GM19395 (cell line): Measurements from ENCODE around the gene INPP5B.

Experiments
- ATAC-seq: cut with Tn5 transposase; IDR thresholded peaks from one replicate; pipeline ENCODE4 v1.9.1; 2021; ENCODE audit warnings: mild to moderate bottlenecking, moderate library complexity; ENCODE audit not compliant: unreplicated experiment

INPP5B gene

DNA sequence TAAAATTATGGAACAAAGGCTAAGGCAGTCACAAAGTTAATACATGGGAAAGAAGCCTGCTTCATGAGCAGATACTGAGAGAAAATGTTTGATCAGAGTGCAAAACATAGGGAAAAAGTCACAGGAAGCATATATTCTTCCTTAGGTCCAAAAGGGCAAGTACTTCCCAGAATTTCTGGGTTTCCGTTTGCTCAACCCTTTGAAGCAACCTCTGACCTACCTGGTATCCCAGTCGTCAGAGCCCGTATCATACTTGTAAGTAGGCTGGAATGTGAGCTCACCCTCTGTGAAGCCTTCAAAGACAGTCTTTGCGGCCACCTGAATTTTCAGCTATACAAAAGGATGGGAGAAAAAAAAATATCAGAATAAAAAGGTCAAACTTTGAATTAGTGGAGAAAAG lies 67.0 kb downstream of the INPP5B start:
- no peak for ATAC-seq

DNA sequence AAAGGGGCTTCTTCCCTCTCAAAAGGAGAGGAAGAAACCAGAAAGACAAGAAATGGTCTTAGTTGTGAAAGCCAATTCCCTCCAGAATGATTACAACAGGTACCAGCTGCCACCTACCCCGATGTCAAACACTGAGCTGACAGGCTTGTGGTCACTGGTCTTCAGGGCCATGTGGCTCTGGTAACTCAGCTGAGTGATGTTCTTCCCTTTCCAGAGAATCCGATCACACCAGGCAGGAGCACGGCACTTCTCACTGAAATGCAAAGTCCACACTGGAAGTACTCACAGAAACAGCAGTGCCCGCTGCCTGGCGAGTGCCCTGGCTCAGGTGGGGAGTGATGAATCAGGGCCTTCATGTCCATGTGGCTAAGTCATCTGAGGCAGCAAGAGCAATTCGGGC lies 68.8 kb downstream of the INPP5B start:
- ATAC-seq: no peak

DNA sequence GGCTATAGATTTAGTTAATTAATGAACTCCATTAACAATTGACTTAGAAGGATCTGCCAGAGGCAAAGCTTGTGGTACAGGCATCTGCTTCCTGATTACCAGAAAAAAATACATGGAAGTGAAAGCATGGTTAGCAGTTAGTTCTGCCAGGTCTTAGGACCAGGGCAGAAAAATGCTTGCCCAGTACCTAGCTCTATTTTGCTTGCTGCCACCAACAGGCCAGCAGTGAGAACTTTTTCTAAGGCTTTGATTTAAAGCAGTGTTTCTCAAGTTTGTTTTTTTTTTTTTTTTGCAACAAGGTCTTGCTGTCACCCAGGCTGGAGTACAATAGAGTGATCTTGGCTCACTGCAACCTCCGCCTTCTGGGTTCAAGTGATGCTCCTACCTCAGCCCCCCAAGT lies 71.0 kb downstream of the INPP5B start:
- ATAC-seq: no peak

DNA sequence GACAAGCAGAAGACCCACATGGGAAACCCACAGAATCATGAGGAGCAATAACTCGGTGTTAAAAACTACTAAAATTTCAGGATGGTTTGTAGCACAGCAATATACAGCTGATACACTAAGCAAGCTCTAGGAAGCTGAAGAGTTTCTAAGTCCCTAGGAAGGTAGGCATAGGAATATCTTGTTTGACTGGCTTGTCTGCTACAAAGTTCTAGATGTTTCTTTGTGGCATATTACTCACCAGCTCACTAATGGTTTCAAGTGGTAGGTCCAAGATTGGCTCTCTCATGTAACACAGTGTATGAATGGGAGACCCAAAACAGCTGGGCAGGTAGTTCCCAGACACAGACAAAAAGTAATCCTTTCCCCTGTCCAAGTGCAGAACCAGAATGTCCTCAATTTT lies 74.2 kb downstream of the INPP5B start:
- ATAC-seq: no peak

DNA sequence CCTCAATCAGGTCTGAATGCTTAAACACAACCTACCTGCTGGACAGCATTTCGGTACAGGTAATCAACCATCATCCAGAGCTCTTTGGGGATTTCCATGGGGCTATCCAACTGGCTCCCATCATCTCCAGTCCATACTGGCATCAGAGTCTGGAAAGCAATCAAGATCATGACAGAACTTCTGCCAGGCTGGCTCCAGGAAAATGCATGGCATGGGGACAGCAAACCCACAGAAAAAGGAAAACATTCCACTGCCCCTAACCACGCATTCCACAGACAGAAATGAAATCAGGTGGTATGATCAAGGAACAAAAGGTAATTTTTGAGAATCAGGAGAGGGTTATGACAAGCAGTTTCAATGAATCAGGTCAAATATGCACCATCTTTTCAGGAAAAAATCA lies 78.4 kb downstream of the INPP5B start:
- ATAC-seq: no peak

DNA sequence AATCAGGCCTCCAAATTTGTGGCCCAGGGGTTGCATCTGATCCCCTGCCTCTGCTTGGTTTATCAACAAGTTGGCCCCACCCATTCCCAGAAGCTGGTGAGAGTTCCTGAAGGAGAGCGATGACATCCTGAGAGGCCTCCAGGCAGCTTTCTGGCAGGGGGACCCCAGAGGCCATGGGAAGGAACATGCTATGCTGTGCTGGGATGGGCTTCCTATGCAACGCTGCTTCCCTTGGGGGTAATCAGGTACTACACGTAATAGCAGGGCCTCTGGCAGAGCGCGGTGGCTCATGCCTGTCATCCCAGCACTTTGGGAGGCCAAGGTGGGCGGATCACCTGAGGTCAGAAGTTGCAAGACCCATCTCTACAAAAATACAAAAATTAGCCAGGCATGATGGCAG lies 79.1 kb downstream of the INPP5B start:
- no peak for ATAC-seq

DNA sequence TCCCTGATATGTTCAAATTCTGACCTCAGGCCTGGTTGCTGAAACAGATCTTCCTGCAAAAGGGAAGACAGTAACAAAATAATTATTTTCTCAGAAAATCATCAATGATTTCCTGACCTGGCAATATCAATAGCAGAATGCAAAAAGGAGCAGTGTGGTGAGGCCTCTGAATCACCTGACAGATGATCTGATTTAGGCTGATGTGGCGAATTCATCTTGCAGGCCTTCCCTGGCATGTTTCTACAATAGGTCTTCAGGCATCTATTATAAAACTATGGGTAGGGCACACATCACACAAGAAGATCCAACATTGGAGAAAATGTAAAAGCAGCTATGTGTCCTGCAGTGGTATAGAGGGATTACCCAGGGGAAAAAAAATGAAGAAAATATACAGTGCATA lies 80.4 kb downstream of the INPP5B start:
- ATAC-seq: no peak

DNA sequence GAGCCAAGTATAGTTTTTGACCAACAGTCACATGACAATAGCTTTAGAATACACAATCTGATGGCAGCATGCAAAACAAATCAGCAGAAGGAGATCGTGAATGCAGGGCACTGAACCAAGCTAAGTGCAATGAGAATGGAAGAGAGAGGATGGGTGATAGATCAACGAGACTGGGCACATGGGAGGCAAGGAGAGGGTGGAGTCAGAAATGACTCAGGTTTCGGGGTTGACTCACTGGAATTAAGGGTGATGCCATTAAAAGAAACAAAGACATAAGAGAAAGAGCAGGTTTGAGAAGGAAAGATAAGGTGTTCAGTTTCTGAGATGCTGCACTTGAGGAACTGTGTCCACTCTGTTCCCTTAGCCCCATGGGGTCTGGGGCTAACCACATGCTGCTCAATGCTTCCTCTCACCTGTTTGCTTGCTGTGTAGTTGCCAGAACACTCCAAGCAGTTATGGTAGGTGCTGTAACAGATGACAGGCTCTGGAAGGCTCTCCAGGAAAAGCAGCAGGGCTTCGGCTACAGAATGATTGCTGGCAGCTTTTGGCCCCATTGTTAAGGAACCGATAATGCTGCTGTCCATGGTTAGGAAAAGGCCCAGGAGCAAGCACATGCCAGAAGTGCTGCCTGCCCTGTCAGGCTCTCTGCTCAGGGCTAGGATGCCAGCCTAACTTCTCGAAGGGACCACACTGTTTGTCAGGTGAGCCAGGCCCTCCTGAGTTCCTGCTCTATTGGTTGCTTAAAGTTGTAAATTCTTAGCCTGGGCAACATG lies 81.3 kb downstream of the INPP5B start:
- ATAC-seq: no peak

DNA sequence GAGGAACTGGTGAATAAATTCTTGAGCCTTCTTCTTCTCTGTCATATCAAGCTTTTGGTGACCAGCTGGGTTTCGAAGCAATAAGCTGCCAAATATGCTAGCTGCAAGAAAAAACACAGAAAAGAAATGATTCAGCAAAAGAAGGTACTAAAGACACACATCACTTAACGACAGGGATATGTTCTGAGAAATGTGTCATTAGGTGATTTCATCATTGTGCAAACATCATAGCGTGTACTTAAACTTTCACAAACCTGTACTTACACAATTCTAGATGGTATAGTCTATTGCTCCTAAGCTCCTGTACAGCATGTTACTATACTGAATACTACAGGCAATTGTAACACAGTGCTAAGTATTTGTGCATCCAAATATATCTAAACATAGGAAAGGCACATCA lies 84.5 kb downstream of the INPP5B start:
- ATAC-seq: no peak

DNA sequence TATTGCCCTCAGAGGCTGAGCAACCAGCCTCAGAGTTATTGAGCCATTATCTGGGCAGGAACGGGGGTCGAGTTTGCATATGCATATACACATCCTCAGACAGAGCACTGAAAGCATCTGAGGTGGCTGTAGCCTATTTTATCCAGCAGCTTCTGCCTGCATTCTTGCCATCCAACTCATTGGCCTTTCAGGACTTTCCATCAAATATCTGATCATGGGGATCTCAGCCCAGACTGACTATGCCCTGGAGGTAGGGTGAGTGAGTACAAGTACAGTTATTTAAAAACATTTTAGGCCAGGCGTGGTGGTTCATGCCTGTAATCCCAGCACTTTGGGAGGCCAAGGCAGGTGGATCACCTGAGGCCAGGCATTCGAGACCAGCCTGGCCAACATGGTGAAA lies 85.7 kb downstream of the INPP5B start:
- ATAC-seq: no peak

DNA sequence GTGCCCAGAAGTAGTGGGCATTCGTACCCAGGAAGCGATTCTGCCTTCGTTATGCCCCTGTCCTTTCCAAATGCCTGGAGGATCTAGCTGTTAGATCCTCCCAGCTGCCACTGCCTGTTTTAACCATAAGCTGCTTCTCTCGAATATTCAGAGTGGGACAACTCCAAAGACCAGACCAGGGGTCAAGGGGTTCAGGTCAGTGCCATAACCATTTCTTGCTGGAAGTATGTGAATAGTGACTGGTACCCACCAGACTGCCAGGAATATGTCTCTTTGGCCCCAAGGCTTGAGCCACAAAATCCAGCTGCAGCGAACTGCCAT lies 86.5 kb downstream of the INPP5B start:
- ATAC-seq: no peak

DNA sequence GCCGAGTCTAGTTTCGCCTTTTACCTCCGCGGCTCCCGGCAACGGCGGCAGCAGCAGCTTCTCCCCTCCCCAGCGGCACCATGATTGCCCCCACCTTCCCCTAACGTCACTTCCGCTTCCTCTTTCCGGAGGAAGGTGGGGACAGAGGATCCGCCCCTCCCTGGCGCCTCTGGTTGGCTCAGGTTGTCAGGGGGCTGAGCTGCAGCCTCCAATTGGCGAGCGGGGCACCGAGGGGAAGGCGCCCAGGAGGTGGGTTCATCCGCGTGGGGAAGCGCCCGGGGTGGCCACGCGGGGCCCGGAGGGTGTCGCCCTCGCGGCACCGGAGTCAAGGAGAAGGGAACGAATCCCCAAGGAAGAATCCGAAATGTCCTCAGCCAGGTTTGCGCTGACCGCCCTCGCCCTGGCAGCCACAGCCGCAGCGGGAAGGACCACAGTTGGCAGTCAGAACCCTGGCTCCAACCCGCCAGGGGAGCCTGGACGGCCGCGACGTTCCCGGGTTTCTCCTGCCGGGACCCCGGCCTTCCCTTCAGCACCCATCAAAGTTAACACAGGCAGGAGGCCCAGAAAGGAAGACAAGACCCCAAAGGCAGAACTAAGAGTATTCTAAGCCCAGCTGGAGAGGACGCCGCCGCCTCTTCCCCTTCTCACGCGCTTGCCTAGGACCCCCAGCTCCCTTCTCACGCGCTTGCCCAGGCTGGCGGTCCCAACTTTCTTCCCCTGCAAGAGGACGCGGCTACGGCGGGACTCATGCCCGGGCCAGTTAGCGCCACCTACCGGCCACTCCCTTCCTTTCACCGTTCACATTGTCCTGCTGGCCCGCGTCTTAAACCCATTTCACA lies 87.1 kb downstream of the INPP5B start, which contains the start of gene MTF1:
MTF1 (minus strand) TSS at position 86 of the 839 bp plus-strand sequence. CDS start 1,934 bp downstream, outside the sequence.
- peak; percentile 95 for ATAC-seq

DNA sequence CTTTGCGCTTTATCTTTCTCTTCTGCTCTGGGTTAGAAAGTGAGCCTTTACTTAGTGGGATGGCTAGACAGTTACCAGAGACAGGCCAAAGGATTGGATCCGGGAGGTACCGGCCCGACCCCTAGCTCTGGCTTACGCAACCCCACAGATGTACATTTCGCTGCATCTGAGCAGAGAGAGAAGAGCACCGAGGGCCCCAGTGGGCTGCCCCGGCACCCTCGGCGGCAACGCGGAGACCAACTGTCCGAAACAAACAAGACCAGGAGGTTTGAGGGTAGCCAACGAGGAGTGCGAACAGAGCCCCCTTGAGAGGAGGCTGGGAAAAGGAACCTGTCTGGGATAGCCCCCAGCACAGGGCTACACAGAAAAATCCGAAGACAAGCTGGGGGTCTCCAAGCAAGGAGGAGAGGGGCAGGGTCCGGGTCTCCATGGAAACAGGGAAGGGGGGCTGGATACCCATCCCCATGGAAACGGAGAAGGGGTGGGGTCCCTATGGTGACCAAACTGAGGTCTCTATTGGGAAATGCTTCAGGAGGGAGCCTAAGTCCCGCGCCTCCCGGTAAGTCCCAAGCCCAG lies 87.8 kb downstream of the INPP5B start:
- ATAC-seq: peak; percentile 33

DNA sequence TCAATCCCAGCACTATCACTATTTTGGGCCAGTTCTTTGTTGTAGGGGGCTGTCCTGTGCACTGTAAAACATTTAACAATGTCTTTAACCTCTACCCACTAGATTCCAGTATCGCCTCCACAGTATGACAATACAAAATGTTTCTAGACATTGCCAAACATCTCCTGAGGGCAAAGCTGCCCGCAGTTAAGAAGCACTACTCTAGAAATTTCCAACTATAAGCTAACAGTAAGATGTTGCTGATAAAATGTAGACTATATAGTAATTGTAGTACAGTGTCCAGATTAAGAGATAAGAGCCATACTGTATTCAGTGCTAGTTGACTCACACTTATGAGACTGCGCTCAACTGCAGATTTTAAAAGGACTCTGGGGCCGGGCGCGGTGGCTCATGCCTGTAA lies 92.4 kb downstream of the INPP5B start:
- ATAC-seq: no peak

DNA sequence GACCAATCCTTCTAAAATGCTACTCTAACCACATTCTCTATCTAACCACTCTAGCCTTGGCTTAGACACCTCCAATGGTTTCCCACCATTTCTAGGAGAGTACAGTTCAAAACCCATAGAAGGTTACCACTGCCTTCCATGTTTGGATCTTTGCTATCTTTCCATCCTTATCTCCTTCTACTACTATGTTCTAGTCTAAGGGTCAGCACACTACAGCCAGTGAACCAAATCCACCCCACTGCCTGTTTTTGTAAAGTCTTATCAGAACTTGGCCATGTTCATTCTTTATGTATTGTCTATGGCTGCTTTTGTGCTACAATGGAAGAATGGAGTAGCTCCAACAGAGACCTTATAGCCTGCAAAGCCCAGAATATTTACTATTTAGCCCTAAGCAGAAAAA lies 93.7 kb downstream of the INPP5B start:
- ATAC-seq: no peak

DNA sequence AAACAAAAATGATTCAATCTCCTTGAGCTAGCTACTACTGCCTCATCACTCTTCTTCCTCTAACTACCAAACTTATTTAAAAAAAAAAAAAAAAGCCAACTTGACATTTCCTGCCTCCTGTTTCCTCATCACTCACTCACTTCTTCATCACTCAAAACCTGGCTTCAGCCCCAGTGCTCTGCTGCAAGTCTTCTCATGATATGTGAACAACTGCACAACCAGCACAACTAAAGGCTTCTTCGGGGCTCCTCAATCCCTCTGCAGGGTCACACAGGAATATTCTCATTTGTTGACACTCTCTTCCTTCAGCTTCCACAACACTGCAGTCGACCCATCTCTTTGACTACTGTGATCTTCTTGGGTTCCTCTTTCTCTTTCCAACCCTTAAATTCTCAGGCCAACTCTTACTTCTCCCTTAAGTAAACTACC lies 95.1 kb downstream of the INPP5B start:
- no peak for ATAC-seq

DNA sequence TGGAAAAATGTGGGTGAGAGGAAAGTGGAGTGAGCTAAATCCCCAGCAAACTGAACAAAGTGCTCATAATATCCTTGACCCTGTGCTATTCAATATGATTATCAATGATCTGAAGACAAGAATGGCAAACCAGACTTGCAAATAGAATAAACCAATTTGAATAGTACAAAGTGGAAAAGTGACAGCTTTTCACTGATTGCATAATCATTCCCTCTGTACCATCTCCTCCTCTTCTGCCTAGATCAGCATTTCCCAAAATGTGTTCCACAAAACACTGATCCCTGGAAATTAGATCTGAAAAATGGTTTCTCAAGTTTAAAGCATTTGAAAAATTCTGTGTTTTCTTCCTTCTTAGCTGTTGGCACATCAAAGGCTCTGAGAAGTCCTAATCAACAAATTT lies 95.6 kb downstream of the INPP5B start:
- ATAC-seq: no peak

DNA sequence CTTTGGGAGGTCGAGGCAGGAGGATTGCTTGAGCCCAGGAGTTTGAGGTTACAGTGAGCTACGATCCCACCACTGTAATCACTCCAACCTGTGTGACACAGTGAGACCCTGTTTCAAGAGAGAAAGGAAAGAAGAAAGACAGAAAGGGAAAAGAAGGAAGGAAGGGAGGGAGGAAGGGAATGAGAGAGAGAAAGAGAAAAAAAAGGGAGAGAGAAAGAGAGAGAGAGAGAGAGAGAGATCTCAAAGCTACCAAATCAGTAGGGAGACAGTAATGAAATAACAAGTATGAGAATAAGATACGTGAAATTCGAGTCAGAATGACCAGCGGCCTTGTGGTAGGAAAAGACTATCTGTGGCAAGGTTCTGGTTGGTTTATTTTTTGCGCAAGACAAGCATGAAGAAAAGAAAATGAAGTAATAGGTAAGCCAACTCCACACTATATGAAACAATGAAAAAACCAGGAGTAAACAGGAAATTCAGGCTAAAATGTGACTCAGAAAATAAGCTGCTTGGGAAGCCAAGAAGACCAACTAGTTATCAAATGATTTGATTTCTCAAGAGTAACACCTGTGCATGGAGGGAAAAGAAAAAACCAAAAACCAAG lies 96.4 kb downstream of the INPP5B start:
- ATAC-seq: no peak

DNA sequence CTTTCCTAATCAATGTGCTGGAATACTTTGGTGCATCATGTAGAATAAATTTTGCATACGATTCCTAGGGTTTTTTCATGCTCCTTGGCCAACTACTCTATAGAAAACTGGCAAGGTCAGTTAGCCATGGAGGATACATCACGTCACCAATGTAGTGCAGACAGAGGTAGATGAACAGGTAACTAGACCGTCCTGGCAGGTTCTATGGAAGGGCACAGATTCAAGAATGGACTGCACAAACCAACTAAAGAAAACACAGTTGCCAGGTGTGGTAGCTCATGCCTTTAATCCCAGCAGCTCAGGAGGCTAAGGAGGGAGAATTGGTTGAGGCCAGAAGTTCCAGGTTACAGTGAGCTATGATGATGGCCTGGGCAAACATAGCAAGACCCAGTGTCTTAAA lies 97.4 kb downstream of the INPP5B start:
- no peak for ATAC-seq

DNA sequence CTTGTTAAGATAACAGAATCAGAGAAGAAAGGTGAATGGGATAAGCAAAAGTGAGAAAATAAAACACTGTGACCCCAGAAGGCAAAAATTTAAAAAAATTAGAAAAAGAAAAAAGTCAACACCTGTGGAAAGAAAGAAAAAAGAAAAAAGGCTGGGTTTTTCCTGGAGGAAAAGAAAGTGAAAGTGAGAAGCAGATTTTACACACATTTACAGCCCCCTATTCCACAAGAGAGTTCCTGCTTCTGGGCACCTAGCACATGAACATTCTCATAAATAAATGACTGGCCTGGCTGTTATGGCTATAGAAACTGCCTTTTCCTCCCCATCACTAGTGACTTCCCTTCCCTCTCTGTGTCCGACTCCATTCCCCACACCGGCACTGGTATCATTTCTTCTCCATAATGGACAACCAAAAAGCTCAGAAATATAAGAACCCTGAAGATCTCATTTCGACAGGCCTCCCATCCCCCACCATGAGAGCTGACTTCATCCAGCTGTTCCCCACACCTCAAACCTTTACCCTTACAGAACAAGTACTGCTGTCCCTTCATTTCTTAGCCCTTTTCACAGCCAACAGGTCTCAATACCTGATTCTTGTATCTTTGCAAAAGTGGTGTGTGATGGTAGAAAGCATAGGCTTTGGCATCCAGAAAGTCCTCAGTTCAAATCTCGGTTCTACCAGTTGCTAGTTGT lies 100.1 kb downstream of the INPP5B start:
- ATAC-seq: no peak

DNA sequence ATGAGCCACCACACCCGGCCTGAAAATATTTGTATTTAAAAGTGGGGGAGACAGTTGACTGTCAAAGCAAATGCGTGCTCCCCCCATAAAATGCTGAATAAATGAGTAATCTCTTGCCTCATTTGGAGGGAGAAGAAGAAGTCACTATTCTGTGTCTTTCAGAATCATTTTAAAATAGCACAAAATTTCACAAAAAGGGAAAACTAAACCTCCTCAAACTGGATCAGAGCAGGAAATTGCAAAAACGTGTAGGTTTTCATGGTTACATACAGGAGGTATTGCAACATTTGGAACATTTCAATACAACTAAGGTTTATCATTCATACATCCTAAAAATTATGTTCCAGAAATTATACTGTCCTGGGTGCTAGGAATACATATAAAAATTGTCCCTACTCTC lies 101.1 kb downstream of the INPP5B start:
- no peak for ATAC-seq
